Neural progenitor cell (in vitro differentiated cells): Measurements from ENCODE around the gene FMNL2. TPM values are rescaled to one million over a fixed set of nuclear protein-coding genes. Genes with fewer than 3 reads are reported as not detected.

ENCODE experiments used
- DNase-seq: peaks from one replicate; pipeline ENCODE4 v3.0.0-alpha.2; 2016; ENCODE audit warnings: low spot score
- H2AFZ ChIP-seq: fragments of 200-600 bp; sonication (generic); replicated peaks from 2 replicates; pipeline ENCODE4 v1.6.1; 2016; ENCODE audit warnings: antibody characterized with exemption
- H3F3A ChIP-seq: fragments of 200-600 bp; sonication (generic); 2 replicates; pipeline ENCODE4 v1.6.1; 2016; ENCODE audit warnings: antibody characterized with exemption, low read depth
- H3K27ac ChIP-seq: fragments of 200-600 bp; sonication (generic); 2 replicates; pipeline ENCODE4 v1.5.1; 2016; ENCODE audit warnings: mild to moderate bottlenecking
- H3K27me3 ChIP-seq: fragments of 200-600 bp; sonication (generic); 2 replicates; pipeline ENCODE4 v1.6.1; 2016; ENCODE audit warnings: mild to moderate bottlenecking, moderate library complexity
- H3K36me3 ChIP-seq: fragments of 200-600 bp; sonication (generic); 2 replicates; pipeline ENCODE4 v1.5.1; 2016
- H3K4me1 ChIP-seq: fragments of 200-600 bp; sonication (generic); 2 replicates; pipeline ENCODE4 v1.6.1; 2016; ENCODE audit warnings: mixed run types
- H3K4me2 ChIP-seq: fragments of 200-600 bp; sonication (generic); 2 replicates; pipeline ENCODE4 v1.6.1; 2016
- H3K4me3 ChIP-seq: fragments of 200-600 bp; sonication (generic); 2 replicates; pipeline ENCODE4 v1.5.1; 2016
- H3K79me2 ChIP-seq: fragments of 200-600 bp; sonication (generic); 2 replicates; pipeline ENCODE4 v1.6.1; 2016; ENCODE audit warnings: low read depth
- H3K9ac ChIP-seq: fragments of 200-600 bp; sonication (generic); 2 replicates; pipeline ENCODE4 v1.6.1; 2016
- H3K9me3 ChIP-seq: fragments of 200-600 bp; sonication (generic); 2 replicates; pipeline ENCODE4 v1.5.1; 2016; ENCODE audit warnings: low read depth
- H4K20me1 ChIP-seq: fragments of 200-600 bp; sonication (generic); 2 replicates; pipeline ENCODE4 v1.6.1; 2016; ENCODE audit warnings: low read depth
- H3K27ac Mint-ChIP-seq: 3 replicates; pipeline ENCODE4 v1.8.0; 2021; ENCODE audit warnings: mixed read lengths
- H3K27me3 Mint-ChIP-seq: 2 replicates; pipeline ENCODE4 v1.8.0; 2022; ENCODE audit warnings: low read depth, mild to moderate bottlenecking, inconsistent platforms, moderate library complexity, mixed read lengths; ENCODE audit not compliant: insufficient read depth
- H3K36me3 Mint-ChIP-seq: 3 replicates; pipeline ENCODE4 v1.8.0; 2021; ENCODE audit warnings: mixed read lengths
- H3K4me1 Mint-ChIP-seq: 3 replicates; pipeline ENCODE4 v1.8.0; 2021; ENCODE audit warnings: mixed read lengths
- H3K4me3 Mint-ChIP-seq: 3 replicates; pipeline ENCODE4 v1.8.0; 2021; ENCODE audit warnings: mild to moderate bottlenecking, moderate library complexity, mixed read lengths
- H3K9me3 Mint-ChIP-seq: 3 replicates; pipeline ENCODE4 v1.8.0; 2020; ENCODE audit warnings: mixed read lengths
- EZH2 ChIP-seq: fragments of 200-600 bp; sonication (generic); IDR thresholded peaks from 2 replicates; pipeline ENCODE4 v1.6.1; 2017; ENCODE audit warnings: antibody characterized with exemption, mild to moderate bottlenecking, moderate library complexity
- EZH2phosphoT487 ChIP-seq: fragments of 200-600 bp; sonication (generic); IDR thresholded peaks from 2 replicates; pipeline ENCODE4 v1.6.1; 2017; ENCODE audit warnings: antibody characterized with exemption
- total RNA-seq: library from RNA; depleted of rRNA; stranded (reverse); fragments of >200 nt; gene quantifications from 2 replicates; pipeline ENCODE4 v1.2.3, GENCODE V29; 2015; ENCODE audit warnings: low replicate concordance
- TF ChIP-seq, protein P1 (sequence below): fragments of 200-600 bp; sonication (generic); IDR thresholded peaks from 2 replicates; pipeline ENCODE4 v1.5.1; 2017; ENCODE audit warnings: antibody characterized with exemption, mild to moderate bottlenecking

The FMNL2 gene
- total RNA-seq, 1 donor from 2014 or later = 99.7 TPM

DNA sequence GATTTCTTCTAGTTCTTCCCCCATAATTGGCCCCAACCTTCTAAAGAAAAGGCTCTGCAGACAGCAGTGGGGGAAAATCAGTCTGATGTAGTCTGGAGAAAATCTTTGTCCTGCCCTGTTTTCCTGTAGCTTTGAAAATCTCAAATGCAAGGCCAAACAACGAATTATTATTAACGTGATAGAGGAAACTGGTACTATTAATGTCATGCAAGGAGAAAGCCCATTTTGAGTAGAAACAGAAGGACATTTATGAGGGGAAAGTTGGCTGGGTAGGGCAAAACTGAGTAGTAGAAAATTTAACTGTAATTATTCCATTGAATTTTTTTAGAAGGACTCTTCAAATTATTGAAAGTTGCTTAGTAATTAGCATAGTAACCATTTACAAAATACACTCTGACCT, 98.8 kb downstream of the FMNL2 start:
- peaks cover 13% of the 10 kb centered on the region for H4K20me1 ChIP-seq
- Mint-ChIP-seq H3K36me3 (no peaks in the 10 kb centered on the region), H3K4me3 (peak overlapping the region; percentile 28), H3K27me3 (no peaks in the 10 kb centered on the region), H3K4me1 (peaks cover 84% of the 10 kb centered on the region), H3K27ac (peak overlapping the region; percentile 55), H3K9me3 (no peaks in the 10 kb centered on the region)
- H3F3A ChIP-seq = peaks cover 36% of the 10 kb centered on the region
- H3K79me2 ChIP-seq = peaks cover 99% of the 10 kb centered on the region
- H3K4me3 ChIP-seq = peak overlapping the region; percentile 21
- no peaks in the 10 kb centered on the region for H3K27me3 ChIP-seq
- no peak overlapping the region for H2AFZ ChIP-seq
- no peak overlapping the region for H3K9ac ChIP-seq
- peak overlapping the region; percentile 65 for H3K4me2 ChIP-seq
- TF ChIP-seq, protein P1, sequence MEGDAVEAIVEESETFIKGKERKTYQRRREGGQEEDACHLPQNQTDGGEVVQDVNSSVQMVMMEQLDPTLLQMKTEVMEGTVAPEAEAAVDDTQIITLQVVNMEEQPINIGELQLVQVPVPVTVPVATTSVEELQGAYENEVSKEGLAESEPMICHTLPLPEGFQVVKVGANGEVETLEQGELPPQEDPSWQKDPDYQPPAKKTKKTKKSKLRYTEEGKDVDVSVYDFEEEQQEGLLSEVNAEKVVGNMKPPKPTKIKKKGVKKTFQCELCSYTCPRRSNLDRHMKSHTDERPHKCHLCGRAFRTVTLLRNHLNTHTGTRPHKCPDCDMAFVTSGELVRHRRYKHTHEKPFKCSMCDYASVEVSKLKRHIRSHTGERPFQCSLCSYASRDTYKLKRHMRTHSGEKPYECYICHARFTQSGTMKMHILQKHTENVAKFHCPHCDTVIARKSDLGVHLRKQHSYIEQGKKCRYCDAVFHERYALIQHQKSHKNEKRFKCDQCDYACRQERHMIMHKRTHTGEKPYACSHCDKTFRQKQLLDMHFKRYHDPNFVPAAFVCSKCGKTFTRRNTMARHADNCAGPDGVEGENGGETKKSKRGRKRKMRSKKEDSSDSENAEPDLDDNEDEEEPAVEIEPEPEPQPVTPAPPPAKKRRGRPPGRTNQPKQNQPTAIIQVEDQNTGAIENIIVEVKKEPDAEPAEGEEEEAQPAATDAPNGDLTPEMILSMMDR = no peak
- no peak for TF ChIP-seq EZH2phosphoT487
- TF ChIP-seq EZH2 = no peak
- H3K9me3 ChIP-seq = no peaks in the 10 kb centered on the region
- H3K36me3 ChIP-seq = no peaks in the 10 kb centered on the region
- peak overlapping the region; percentile 87 for H3K27ac ChIP-seq
- H3K4me1 ChIP-seq = peaks cover 92% of the 10 kb centered on the region
- DNase-seq = no peak

- Histone ChIP-seq H3F3A (peaks cover 29% of the 10 kb centered on the region), H3K79me2 (peaks cover 99% of the 10 kb centered on the region), H3K9me3 (no peaks in the 10 kb centered on the region), H3K27me3 (no peaks in the 10 kb centered on the region), H3K27ac (peak overlapping the region; percentile 87), H3K4me1 (peaks cover 92% of the 10 kb centered on the region), H3K9ac (no peak overlapping the region), H3K36me3 (no peaks in the 10 kb centered on the region), H3K4me2 (peak overlapping the region; percentile 65), H4K20me1 (peaks cover 21% of the 10 kb centered on the region), H3K4me3 (peak overlapping the region; percentile 21), H2AFZ (no peak overlapping the region)
- Mint-ChIP-seq H3K36me3 (no peaks in the 10 kb centered on the region), H3K4me3 (peak overlapping the region; percentile 28), H3K4me1 (peaks cover 82% of the 10 kb centered on the region), H3K27ac (peak overlapping the region; percentile 38), H3K27me3 (no peaks in the 10 kb centered on the region), H3K9me3 (no peaks in the 10 kb centered on the region)
- DNase-seq = peak; percentile 86
- peak; percentile 83 for TF ChIP-seq EZH2phosphoT487
- TF ChIP-seq, protein P1 = no peak
- no peak for TF ChIP-seq EZH2
Measured at GRCh38 chr2:152434395-152435182, 99.6 kb downstream of the FMNL2 start.

GRCh38 chr2:152436148-152436547, 101.2 kb downstream of the FMNL2 start:
- H3K27me3 Mint-ChIP-seq = no peaks in the 10 kb centered on the region
- Histone ChIP-seq H3K4me1 (peaks cover 84% of the 10 kb centered on the region), H3F3A (peaks cover 29% of the 10 kb centered on the region), H4K20me1 (peaks cover 36% of the 10 kb centered on the region), H3K9ac (no peak overlapping the region), H3K9me3 (no peaks in the 10 kb centered on the region), H3K4me3 (no peak overlapping the region), H3K27me3 (no peaks in the 10 kb centered on the region), H3K4me2 (no peak overlapping the region), H3K27ac (no peak overlapping the region), H3K79me2 (peaks cover 99% of the 10 kb centered on the region), H2AFZ (no peak overlapping the region), H3K36me3 (no peaks in the 10 kb centered on the region)
- peaks cover 84% of the 10 kb centered on the region for H3K4me1 Mint-ChIP-seq
- H3K4me3 Mint-ChIP-seq = no peak overlapping the region
- no peak for DNase-seq
- no peak for TF ChIP-seq EZH2phosphoT487
- TF ChIP-seq, protein P1 = no peak
- no peak for TF ChIP-seq EZH2
- no peaks in the 10 kb centered on the region for H3K36me3 Mint-ChIP-seq
- no peak overlapping the region for H3K27ac Mint-ChIP-seq
- no peaks in the 10 kb centered on the region for H3K9me3 Mint-ChIP-seq
